Breast epithelium (tissue), 4 donors: ENCODE measurements around the gene TEX264. TPM values are rescaled to one million over a fixed set of nuclear protein-coding genes. Genes with fewer than 3 reads are reported as not detected.
A peak's percentile ranks its signal among the peaks of the same experiment; 100 is the strongest.

Experiments
- DNase-seq, 2 donors: peaks; one replicate each; pipeline ENCODE4 v3.0.0-alpha.2; 2019; ENCODE audit warnings: low spot score in 2 of 2
- H3K27ac ChIP-seq, 2 donors: fragments of 200-600 bp; sonication (generic) in 1 of 2; one replicate each; pipeline ENCODE4 v1.5.1; 2016 to 2019; ENCODE audit warnings: mild to moderate bottlenecking in 1 of 2
- H3K27me3 ChIP-seq, 2 donors: fragments of 200-600 bp; sonication (generic) in 1 of 2; one replicate each; pipeline versions ENCODE4 v1.5.1 to v1.6.0; 2017 to 2019; ENCODE audit warnings: control low read depth in 1 of 2, mild to moderate bottlenecking in 1 of 2
- H3K36me3 ChIP-seq: fragments of 200-600 bp; one replicate; pipeline ENCODE4 v1.5.1; 2019
- H3K4me1 ChIP-seq, 2 donors: fragments of 200-600 bp; sonication (generic); one replicate each; pipeline ENCODE4 v1.5.1; 2016 to 2019; ENCODE audit warnings: control low read depth in 1 of 2
- H3K4me3 ChIP-seq, 3 donors: fragments of 200-600 bp; sonication (generic); 1 replicate in 2 of 3; 2 replicates in 1 of 3; pipeline ENCODE4 v1.5.1; 2016 to 2019; ENCODE audit warnings: mild to moderate bottlenecking in 3 of 3, moderate library complexity in 2 of 3
- H3K9me3 ChIP-seq, 2 donors: fragments of 200-600 bp; sonication (generic) in 1 of 2; one replicate each; pipeline ENCODE4 v1.5.1; 2016 to 2019; ENCODE audit warnings: control low read depth in 1 of 2
- CTCF ChIP-seq, 3 donors: fragments of 450-650 bp; IDR thresholded peaks; one replicate each; pipeline ENCODE4 v1.5.1; 2016 to 2017; ENCODE audit warnings: antibody characterized with exemption in 3 of 3, mild to moderate bottlenecking in 3 of 3, moderate library complexity in 3 of 3
- POLR2A ChIP-seq: fragments of 450-650 bp; IDR thresholded peaks from one replicate; pipeline ENCODE4 v1.6.1; 2016; ENCODE audit warnings: antibody characterized with exemption, mild to moderate bottlenecking, moderate library complexity
- POLR2AphosphoS5 ChIP-seq, 3 donors: sonication (generic); formaldehyde crosslinking; IDR thresholded peaks; one replicate each; pipeline ENCODE4 v1.6.1; 2017; ENCODE audit warnings: antibody characterized with exemption in 3 of 3
- intact Hi-C: fragments of 100-400 bp; cut with DNase I; formaldehyde crosslinking; loops from one replicate; pipeline ENCODE4 v1.15.1; 2023; ENCODE audit warnings: low total_unique reads
- total RNA-seq, 3 donors: library from RNA; depleted of rRNA; stranded (reverse); fragments of >200 nt; gene quantifications; one replicate each; pipeline ENCODE4 v1.1.0, GENCODE V29; 2016

The TEX264 gene
- total RNA-seq, 3 donors from 2014 or later = 55.7 to 94.3 (median 80.5) TPM

GRCh38 chr3:51657234-51657633, 13.8 kb upstream of the TEX264 start:
- no peak for DNase-seq
- no peaks in the 10 kb centered on the region for H3K4me1 ChIP-seq
- intact Hi-C loops = no loop called here
- no peaks in the 10 kb centered on the region for H3K9me3 ChIP-seq
- H3K4me3 ChIP-seq = no peak overlapping the region
- TF ChIP-seq POLR2AphosphoS5 (IDR thresholded peaks at IDR 0.05) = no peak
- no peak for TF ChIP-seq POLR2A
- TF ChIP-seq CTCF (IDR thresholded peaks at IDR 0.05) = no peak
- no peaks in the 10 kb centered on the region for H3K36me3 ChIP-seq
- H3K27ac ChIP-seq = no peak overlapping the region
- no peaks in the 10 kb centered on the region for H3K27me3 ChIP-seq

- H3K36me3 ChIP-seq = no peaks in the 10 kb centered on the region
- intact Hi-C loops = no loop called here
- no peaks in the 10 kb centered on the region for H3K4me1 ChIP-seq
- no peak overlapping the region for H3K27ac ChIP-seq
- H3K9me3 ChIP-seq = no peaks in the 10 kb centered on the region
- no peak for TF ChIP-seq POLR2AphosphoS5 (IDR thresholded peaks at IDR 0.05)
- TF ChIP-seq POLR2A = no peak
- no peak for TF ChIP-seq CTCF (IDR thresholded peaks at IDR 0.05)
- H3K27me3 ChIP-seq = no peaks in the 10 kb centered on the region
- H3K4me3 ChIP-seq = no peak overlapping the region
- DNase-seq = no peak
Measured at GRCh38 chr3:51659942-51660341, 11.1 kb upstream of the TEX264 start.

GRCh38 chr3:51662456-51662855, 8.6 kb upstream of the TEX264 start:
- Histone ChIP-seq H3K9me3 (no peaks in the 10 kb centered on the region), H3K4me1 (no peaks in the 10 kb centered on the region), H3K4me3 (no peak overlapping the region), H3K27me3 (no peaks in the 10 kb centered on the region), H3K27ac (no peak overlapping the region), H3K36me3 (no peaks in the 10 kb centered on the region)
- TF ChIP-seq CTCF (IDR thresholded peaks at IDR 0.05) (no peak), POLR2A (no peak), POLR2AphosphoS5 (IDR thresholded peaks at IDR 0.05) (no peak)
- no peak for DNase-seq
- intact Hi-C loops = no loop called here

- intact Hi-C loops = no loop called here
- Histone ChIP-seq H3K27me3 (no peaks in the 10 kb centered on the region), H3K27ac (no peak overlapping the region), H3K9me3 (no peaks in the 10 kb centered on the region), H3K4me3 (no peak overlapping the region), H3K36me3 (no peaks in the 10 kb centered on the region), H3K4me1 (peaks cover 3 to 7% of the 10 kb centered on the region in 2 donors)
- no peak for DNase-seq
- no peak for TF ChIP-seq POLR2A
- TF ChIP-seq CTCF (IDR thresholded peaks at IDR 0.05) = no peak
- TF ChIP-seq POLR2AphosphoS5 (IDR thresholded peaks at IDR 0.05) = no peak
Measured at GRCh38 chr3:51668756-51669155, 2.3 kb upstream of the TEX264 start.

GRCh38 chr3:51669241-51670052, 1.6 kb upstream of the TEX264 start:
- Histone ChIP-seq H3K4me3 (peak overlapping the region in 1 of 3 donors; percentile 92), H3K9me3 (no peaks in the 10 kb centered on the region), H3K4me1 (peaks cover 3 to 7% of the 10 kb centered on the region in 2 donors), H3K36me3 (no peaks in the 10 kb centered on the region), H3K27ac (peak overlapping the region; percentile 91 to 93), H3K27me3 (no peaks in the 10 kb centered on the region)
- intact Hi-C loops = no loop called here
- peak; percentile 81 to 92 for DNase-seq
- no peak for TF ChIP-seq POLR2A
- peak; percentile 84 to 95 (median 94) for TF ChIP-seq CTCF (IDR thresholded peaks at IDR 0.05)
- TF ChIP-seq POLR2AphosphoS5 (IDR thresholded peaks at IDR 0.05) = peak in 1 of 3 donors; percentile 58
